Measurements from ENCODE around the gene DENND1A. TPM values are rescaled to one million over a fixed set of nuclear protein-coding genes. Genes with fewer than 3 reads are reported as not detected.

DENND1A gene
- total RNA-seq, 2 donors from 2014 or later, result 18.9 to 26.8 TPM

GRCh38 chr9:123695386-123695785 lies 234.5 kb downstream of the DENND1A start:
- Histone ChIP-seq H3K4me3 (no peak overlapping the region), H3K36me3 (no peaks in the 10 kb centered on the region), H3K27me3 (replicated peaks; ENCODE audit: insufficient read depth) (no peaks in the 10 kb centered on the region), H3K4me1 (replicated peaks) (no peaks in the 10 kb centered on the region), H3K9me3 (no peaks in the 10 kb centered on the region), H3K27ac (no peak overlapping the region)
- no peak for DNase-seq (ENCODE audit: low spot score)
- 98% methylated on average over 3 of the region's 3 CpGs for WGBS
- intact Hi-C loops (cut with DNase I), result no loop called here
- no peak for TF ChIP-seq POLR2A (IDR thresholded peaks at IDR 0.05)
- TF ChIP-seq POLR2AphosphoS5 (IDR thresholded peaks at IDR 0.05), result no peak
- TF ChIP-seq CTCF (IDR thresholded peaks at IDR 0.05), result no peak

GRCh38 chr9:123691765-123692303 lies 238.1 kb downstream of the DENND1A start:
- WGBS, result 94% methylated on average over 3 of the region's 3 CpGs
- Histone ChIP-seq H3K4me3 (no peak overlapping the region), H3K36me3 (no peaks in the 10 kb centered on the region), H3K27me3 (replicated peaks; ENCODE audit: insufficient read depth) (no peaks in the 10 kb centered on the region), H3K27ac (no peak overlapping the region), H3K9me3 (no peaks in the 10 kb centered on the region), H3K4me1 (replicated peaks) (no peaks in the 10 kb centered on the region)
- TF ChIP-seq POLR2A (IDR thresholded peaks at IDR 0.05) (no peak), POLR2AphosphoS5 (IDR thresholded peaks at IDR 0.05) (no peak), CTCF (IDR thresholded peaks at IDR 0.05) (no peak)
- DNase-seq (ENCODE audit: low spot score), result no peak
- intact Hi-C loops (cut with DNase I), result no loop called here

GRCh38 chr9:123689701-123690428 lies 240.1 kb downstream of the DENND1A start:
- intact Hi-C loops (cut with DNase I), result no loop called here
- Histone ChIP-seq H3K9me3 (no peaks in the 10 kb centered on the region), H3K4me1 (replicated peaks) (no peaks in the 10 kb centered on the region), H3K4me3 (no peak overlapping the region), H3K36me3 (no peaks in the 10 kb centered on the region), H3K27me3 (replicated peaks; ENCODE audit: insufficient read depth) (no peaks in the 10 kb centered on the region), H3K27ac (no peak overlapping the region)
- 95% methylated on average over 5 of the region's 5 CpGs for WGBS
- TF ChIP-seq POLR2A (IDR thresholded peaks at IDR 0.05) (no peak), CTCF (IDR thresholded peaks at IDR 0.05) (no peak), POLR2AphosphoS5 (IDR thresholded peaks at IDR 0.05) (no peak)
- no peak for DNase-seq (ENCODE audit: low spot score)

GRCh38 chr9:123687246-123687751 lies 242.6 kb downstream of the DENND1A start:
- intact Hi-C loops (cut with DNase I), result no loop called here
- Histone ChIP-seq H3K4me1 (replicated peaks) (no peaks in the 10 kb centered on the region), H3K9me3 (no peaks in the 10 kb centered on the region), H3K27me3 (replicated peaks; ENCODE audit: insufficient read depth) (no peaks in the 10 kb centered on the region), H3K4me3 (no peak overlapping the region), H3K36me3 (no peaks in the 10 kb centered on the region), H3K27ac (no peak overlapping the region)
- DNase-seq (ENCODE audit: low spot score), result no peak
- TF ChIP-seq POLR2A (IDR thresholded peaks at IDR 0.05) (no peak), CTCF (IDR thresholded peaks at IDR 0.05) (no peak), POLR2AphosphoS5 (IDR thresholded peaks at IDR 0.05) (no peak)
- 25% methylated on average over 6 of the region's 6 CpGs for WGBS

GRCh38 chr9:123686829-123687192 lies 243.1 kb downstream of the DENND1A start:
- no peak overlapping the region for H3K4me3 ChIP-seq
- intact Hi-C loops (cut with DNase I), result no loop called here
- no peaks in the 10 kb centered on the region for H3K36me3 ChIP-seq
- no peak for DNase-seq (ENCODE audit: low spot score)
- H3K27ac ChIP-seq, result no peak overlapping the region
- WGBS, result 33% methylated on average over 3 of the region's 3 CpGs
- H3K27me3 ChIP-seq (replicated peaks; ENCODE audit: insufficient read depth), result no peaks in the 10 kb centered on the region
- TF ChIP-seq POLR2AphosphoS5 (IDR thresholded peaks at IDR 0.05), result no peak
- no peak for TF ChIP-seq CTCF (IDR thresholded peaks at IDR 0.05)
- H3K4me1 ChIP-seq (replicated peaks), result no peaks in the 10 kb centered on the region
- H3K9me3 ChIP-seq, result no peaks in the 10 kb centered on the region
